Endothelial cell (in vitro differentiated cells): Measurements from ENCODE around the gene AGK. TPM values are rescaled to one million over a fixed set of nuclear protein-coding genes. Genes with fewer than 3 reads are reported as not detected.
"Not testable (repeated sequence)": the region's sequence is repeated elsewhere in the genome, so short reads cannot be mapped to it uniquely, and the experiment has no call there.

Experiments used
- DNase-seq: peaks from one replicate; pipeline ENCODE4 v3.0.0; 2021; ENCODE audit warnings: low spot score
- H3K27ac Mint-ChIP-seq: one replicate; pipeline ENCODE4 v1.8.0; 2021; ENCODE audit warnings: mixed read lengths, inconsistent platforms; ENCODE audit not compliant: unreplicated experiment
- H3K27me3 Mint-ChIP-seq: one replicate; pipeline ENCODE4 v1.8.0; 2021; ENCODE audit warnings: mild to moderate bottlenecking, moderate library complexity, mixed read lengths, inconsistent platforms; ENCODE audit not compliant: unreplicated experiment
- H3K36me3 Mint-ChIP-seq: one replicate; pipeline ENCODE4 v1.8.0; 2021; ENCODE audit warnings: mild to moderate bottlenecking, low read depth, mixed read lengths, inconsistent platforms; ENCODE audit not compliant: unreplicated experiment
- H3K4me1 Mint-ChIP-seq: one replicate; pipeline ENCODE4 v1.8.0; 2021; ENCODE audit warnings: mild to moderate bottlenecking, mixed read lengths, inconsistent platforms; ENCODE audit not compliant: unreplicated experiment
- H3K4me3 Mint-ChIP-seq: one replicate; pipeline ENCODE4 v1.8.0; 2021; ENCODE audit warnings: mild to moderate bottlenecking, mixed read lengths, inconsistent platforms; ENCODE audit not compliant: unreplicated experiment
- H3K9me3 Mint-ChIP-seq: one replicate; pipeline ENCODE4 v1.8.0; 2021; ENCODE audit warnings: mixed read lengths, inconsistent platforms; ENCODE audit not compliant: unreplicated experiment
- total RNA-seq: library from RNA; stranded (reverse); fragmentation: NEBNext Ultra II Directional; extraction: Animal tissue kit (Norgen Biotek cat#: 25700); gene quantifications from one replicate; pipeline ENCODE4 v1.2.1, GENCODE V29; 2021; ENCODE audit not compliant: unreplicated experiment
- TF ChIP-seq, protein P1 (sequence below): fragments of 200-600 bp; sonication (generic); IDR thresholded peaks from one replicate; pipeline ENCODE4 v1.5.0; 2021; ENCODE audit warnings: antibody characterized with exemption; ENCODE audit not compliant: unreplicated experiment

Gene AGK
- total RNA-seq, 1 donor from 2014 or later: 32.0 TPM

DNA sequence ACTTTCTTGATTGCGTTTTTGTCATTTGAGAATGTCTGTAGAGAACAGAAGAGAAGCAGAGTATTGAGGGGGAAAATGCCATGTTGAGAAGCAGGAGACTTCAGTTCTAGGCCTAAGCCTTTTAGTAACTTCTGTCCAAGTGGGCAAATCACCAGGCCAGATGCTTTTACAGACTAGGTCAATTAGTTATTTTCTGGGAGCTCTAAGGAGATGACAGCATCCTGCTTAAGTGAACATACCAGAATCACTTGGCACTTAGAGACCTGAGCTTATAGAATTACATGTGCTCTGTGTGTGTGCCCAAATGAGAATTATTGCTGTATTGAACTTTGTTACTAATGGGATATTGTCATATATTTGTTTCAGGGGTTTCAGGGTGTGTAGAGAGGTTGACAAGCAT, 24.0 kb downstream of the AGK start:
- Mint-ChIP-seq H3K27me3 (no peaks in the 10 kb centered on the region), H3K4me3 (peak overlapping the region; percentile 8), H3K4me1 (no peaks in the 10 kb centered on the region), H3K27ac (no peak overlapping the region), H3K36me3 (peaks cover 31% of the 10 kb centered on the region), H3K9me3 (no peaks in the 10 kb centered on the region)
- TF ChIP-seq, protein P1, sequence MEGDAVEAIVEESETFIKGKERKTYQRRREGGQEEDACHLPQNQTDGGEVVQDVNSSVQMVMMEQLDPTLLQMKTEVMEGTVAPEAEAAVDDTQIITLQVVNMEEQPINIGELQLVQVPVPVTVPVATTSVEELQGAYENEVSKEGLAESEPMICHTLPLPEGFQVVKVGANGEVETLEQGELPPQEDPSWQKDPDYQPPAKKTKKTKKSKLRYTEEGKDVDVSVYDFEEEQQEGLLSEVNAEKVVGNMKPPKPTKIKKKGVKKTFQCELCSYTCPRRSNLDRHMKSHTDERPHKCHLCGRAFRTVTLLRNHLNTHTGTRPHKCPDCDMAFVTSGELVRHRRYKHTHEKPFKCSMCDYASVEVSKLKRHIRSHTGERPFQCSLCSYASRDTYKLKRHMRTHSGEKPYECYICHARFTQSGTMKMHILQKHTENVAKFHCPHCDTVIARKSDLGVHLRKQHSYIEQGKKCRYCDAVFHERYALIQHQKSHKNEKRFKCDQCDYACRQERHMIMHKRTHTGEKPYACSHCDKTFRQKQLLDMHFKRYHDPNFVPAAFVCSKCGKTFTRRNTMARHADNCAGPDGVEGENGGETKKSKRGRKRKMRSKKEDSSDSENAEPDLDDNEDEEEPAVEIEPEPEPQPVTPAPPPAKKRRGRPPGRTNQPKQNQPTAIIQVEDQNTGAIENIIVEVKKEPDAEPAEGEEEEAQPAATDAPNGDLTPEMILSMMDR: no peak
- DNase-seq: no peak

DNA sequence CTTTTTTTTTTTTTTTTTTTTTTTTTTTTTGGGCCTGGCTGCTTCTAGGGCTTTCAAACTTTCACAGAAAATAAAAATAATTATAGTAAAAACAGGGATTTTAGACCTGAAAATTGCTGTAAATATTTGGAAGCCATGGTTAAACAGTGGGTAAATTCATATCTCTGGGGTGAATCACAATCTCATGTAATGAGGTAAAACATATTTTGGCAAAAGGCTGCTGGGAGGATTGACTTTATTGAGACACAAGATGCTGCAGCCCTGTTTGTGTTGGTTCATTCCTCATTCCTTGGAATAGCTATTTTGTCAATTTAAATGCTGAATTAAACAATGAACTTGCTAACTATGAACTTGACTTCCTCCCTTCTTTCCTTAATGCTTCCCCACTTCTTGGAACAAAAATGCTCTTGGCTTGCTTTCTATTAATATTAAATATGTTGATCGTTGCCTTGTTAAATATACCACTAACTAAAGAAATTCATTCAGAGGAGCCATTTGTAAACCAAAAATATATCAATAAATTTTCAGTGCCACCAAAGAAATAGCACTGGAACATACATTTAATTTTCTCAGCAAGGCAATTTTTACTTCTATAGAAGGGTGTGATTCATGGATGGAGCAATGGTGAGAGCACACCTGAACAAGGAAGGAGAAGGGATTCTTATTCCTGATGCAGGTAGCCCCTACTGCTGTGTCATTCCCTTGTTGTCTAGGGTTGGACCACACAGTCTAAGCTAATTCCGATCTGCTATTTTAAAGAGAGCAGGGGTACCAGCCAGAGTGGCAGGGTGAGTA, 24.6 kb downstream of the AGK start:
- TF ChIP-seq, protein P1: no peak
- no peaks in the 10 kb centered on the region for H3K27me3 Mint-ChIP-seq
- H3K4me3 Mint-ChIP-seq: peak overlapping the region; percentile 33
- peaks cover 31% of the 10 kb centered on the region for H3K36me3 Mint-ChIP-seq
- no peaks in the 10 kb centered on the region for H3K4me1 Mint-ChIP-seq
- no peaks in the 10 kb centered on the region for H3K9me3 Mint-ChIP-seq
- no peak overlapping the region for H3K27ac Mint-ChIP-seq
- no peak for DNase-seq

DNA sequence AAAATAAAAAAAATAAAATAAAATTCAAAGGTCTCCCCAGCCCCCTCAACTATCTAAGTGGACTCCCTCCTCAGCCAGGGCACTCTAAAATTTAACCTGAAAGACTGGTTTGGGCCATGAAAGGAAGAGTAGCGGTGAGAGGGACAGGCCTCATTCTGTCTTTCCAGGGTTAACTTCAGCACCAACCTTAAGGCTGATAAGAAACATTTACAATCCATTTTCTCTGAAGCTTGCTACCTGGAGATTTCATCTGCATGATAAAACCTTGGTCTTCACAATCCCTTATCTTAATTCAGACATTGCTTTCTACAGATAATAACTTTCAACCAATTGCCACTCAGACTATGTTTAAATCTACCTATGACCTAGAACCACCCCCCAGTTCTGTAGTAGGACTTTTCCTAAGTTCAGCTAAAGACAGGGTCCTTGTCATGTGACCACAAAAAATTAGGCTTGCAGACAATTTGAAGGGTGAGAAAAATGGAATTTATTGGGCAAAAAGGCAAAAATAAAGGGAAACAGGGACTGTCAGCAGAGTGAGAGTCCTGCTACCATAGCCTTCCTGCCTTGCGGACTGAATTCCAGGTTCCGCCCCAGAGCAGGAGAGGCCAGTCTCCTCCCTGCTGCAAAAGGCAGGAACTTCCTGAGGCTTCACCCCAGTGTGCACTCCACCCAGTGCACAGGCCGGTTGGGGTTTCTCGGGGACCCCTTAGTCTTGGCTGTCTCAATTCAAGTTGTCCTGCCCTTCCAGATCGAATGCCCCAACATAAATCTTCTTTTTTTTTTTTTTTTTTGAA, 26.0 kb downstream of the AGK start:
- no peak overlapping the region for H3K27ac Mint-ChIP-seq
- no peaks in the 10 kb centered on the region for H3K27me3 Mint-ChIP-seq
- DNase-seq: no peak
- TF ChIP-seq, protein P1: no peak
- no peak overlapping the region for H3K4me3 Mint-ChIP-seq
- H3K4me1 Mint-ChIP-seq: no peaks in the 10 kb centered on the region
- peaks cover 31% of the 10 kb centered on the region for H3K36me3 Mint-ChIP-seq
- H3K9me3 Mint-ChIP-seq: no peaks in the 10 kb centered on the region

DNA sequence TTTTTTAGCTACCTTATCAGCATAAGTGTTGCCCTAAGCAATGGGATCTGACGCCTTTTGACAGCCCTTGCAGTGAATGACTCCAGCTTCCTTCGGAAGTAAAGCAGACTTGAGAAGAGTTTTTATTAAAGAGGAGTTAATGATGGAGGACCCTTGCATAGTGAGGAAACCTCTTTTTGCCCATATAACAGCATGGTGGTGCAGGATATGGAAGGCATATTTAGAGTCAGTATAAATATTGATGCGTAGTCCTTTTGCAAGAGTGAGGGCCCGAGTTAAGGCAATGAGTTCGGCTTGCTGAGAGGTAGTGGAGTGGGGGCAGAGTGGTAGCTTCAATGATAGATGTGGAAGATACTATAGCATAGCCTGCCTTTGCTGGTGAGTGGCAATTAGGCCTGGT, 28.7 kb downstream of the AGK start:
- not testable (repeated sequence) for H3K4me1 Mint-ChIP-seq, H3K4me3 Mint-ChIP-seq, DNase-seq, H3K27me3 Mint-ChIP-seq, H3K27ac Mint-ChIP-seq, H3K9me3 Mint-ChIP-seq
- peaks cover 27% of the 10 kb centered on the region for H3K36me3 Mint-ChIP-seq

DNA sequence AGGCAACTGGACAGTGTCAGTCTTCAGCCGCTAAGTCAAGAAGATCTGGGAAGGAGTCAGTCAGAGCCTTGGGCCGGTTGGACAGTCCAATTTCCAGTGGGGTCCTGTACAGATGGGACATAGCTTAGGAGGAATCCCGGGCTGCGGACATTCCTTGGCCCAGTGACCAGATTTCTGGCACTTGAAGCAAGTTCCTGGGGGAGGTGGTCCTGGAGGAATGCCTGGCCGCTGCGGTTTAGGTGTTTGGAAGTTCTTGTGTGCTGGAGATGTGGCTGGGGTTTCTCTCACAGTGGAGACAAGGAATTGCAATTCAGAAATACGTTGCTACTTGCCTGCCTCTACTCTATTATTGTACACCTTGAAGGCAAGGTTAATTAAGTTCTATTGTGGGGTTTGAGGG, 30.9 kb downstream of the AGK start:
- DNase-seq, H3K4me1 Mint-ChIP-seq, H3K4me3 Mint-ChIP-seq, H3K9me3 Mint-ChIP-seq, H3K27ac Mint-ChIP-seq, H3K27me3 Mint-ChIP-seq: not testable (repeated sequence)
- H3K36me3 Mint-ChIP-seq: peaks cover 11% of the 10 kb centered on the region

DNA sequence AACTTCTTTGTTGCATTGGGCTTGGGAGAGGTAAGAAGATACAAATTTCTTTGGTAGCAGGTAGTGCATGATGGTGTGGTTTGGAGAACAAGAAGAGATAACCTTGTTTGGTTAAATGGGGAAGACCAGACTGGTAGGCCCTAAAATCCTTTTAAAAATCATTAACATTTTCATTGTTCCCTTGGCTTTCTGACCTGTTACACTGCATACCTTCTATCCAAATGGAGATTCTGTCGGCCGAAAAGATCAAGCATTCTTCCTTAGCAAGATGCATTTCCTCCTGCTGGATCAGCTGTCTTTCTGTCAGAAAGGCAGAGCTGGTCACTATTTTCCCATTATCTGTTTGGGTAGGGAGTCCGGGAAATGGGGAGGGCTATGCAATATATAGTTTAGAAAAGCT, 33.7 kb downstream of the AGK start:
- TF ChIP-seq, protein P1: no peak
- Mint-ChIP-seq H3K27ac (no peak overlapping the region), H3K36me3 (peaks cover 14% of the 10 kb centered on the region), H3K27me3 (no peaks in the 10 kb centered on the region), H3K9me3 (no peaks in the 10 kb centered on the region), H3K4me3 (no peak overlapping the region), H3K4me1 (peaks cover 4% of the 10 kb centered on the region)
- DNase-seq: no peak
